Stomach (tissue), 4 donors: ENCODE results near the gene SKI.

Source experiments
- CTCF ChIP-seq, 7 experiments: fragments of 450-650 bp in 4 of 7; fragments of 200-600 bp in 3 of 7; sonication (generic) in 3 of 7; IDR thresholded peaks; one replicate each; pipeline ENCODE4 v1.5.1; 2016 to 2019; ENCODE audit warnings: antibody characterized with exemption in 7 of 7, control low read depth in 2 of 7, mild to moderate bottlenecking in 1 of 7
- POLR2A ChIP-seq, 4 donors: fragments of 450-650 bp; IDR thresholded peaks; one replicate each; pipeline ENCODE4 v1.6.1; 2016; ENCODE audit warnings: antibody characterized with exemption in 4 of 4, control low read depth in 2 of 4, mild to moderate bottlenecking in 1 of 4, moderate library complexity in 1 of 4
- POLR2AphosphoS5 ChIP-seq, 3 donors: sonication (generic); formaldehyde crosslinking; IDR thresholded peaks; one replicate each; pipeline ENCODE4 v1.6.1; 2016; ENCODE audit warnings: antibody characterized with exemption in 3 of 3

DNA sequence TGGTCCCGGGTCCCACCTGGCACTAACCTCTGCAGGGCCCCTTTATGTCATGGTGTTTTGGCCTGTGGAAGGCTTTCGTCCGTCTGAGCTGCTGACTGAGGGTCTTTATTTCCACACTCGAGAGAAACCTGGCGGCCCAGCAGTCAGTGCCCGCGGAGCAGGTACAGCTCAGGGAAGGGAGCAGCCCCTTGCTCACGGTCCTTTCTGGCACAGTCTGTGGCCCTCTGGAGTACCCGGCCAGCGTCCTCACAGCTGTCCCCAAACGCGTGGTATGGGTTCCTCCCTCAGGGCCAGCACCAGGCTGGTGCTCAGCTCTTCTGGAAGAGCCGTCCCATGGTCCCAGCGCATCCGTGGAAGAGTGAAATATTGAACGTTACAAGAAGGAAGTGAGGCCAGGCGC, 24.3 kb downstream of the SKI start:
- TF ChIP-seq CTCF (IDR thresholded peaks at IDR 0.05) (no peak), POLR2A (IDR thresholded peaks at IDR 0.05) (no peak), POLR2AphosphoS5 (IDR thresholded peaks at IDR 0.05) (no peak)
